Esophagus muscularis mucosa (tissue), 3 donors: ENCODE results near the gene MRPL21.

Experiments
- CTCF ChIP-seq, 3 experiments: fragments of 200-600 bp in 2 of 3; fragments of 450-650 bp in 1 of 3; sonication (generic) in 2 of 3; IDR thresholded peaks; one replicate each; pipeline ENCODE4 v1.5.1; 2017 to 2019; ENCODE audit warnings: antibody characterized with exemption in 3 of 3, mild to moderate bottlenecking in 2 of 3, moderate library complexity in 1 of 3
- POLR2A ChIP-seq: fragments of 450-650 bp; IDR thresholded peaks from one replicate; pipeline ENCODE4 v1.6.1; 2017; ENCODE audit warnings: antibody characterized with exemption, moderate library complexity, mild to moderate bottlenecking, low read depth
- POLR2AphosphoS5 ChIP-seq, 2 donors: sonication (generic); formaldehyde crosslinking; IDR thresholded peaks; one replicate each; pipeline ENCODE4 v1.6.1; 2017; ENCODE audit warnings: antibody characterized with exemption in 2 of 2

GRCh38 chr11:68929135-68929534, 25.5 kb upstream of the MRPL21 start:
- no peak for TF ChIP-seq CTCF (IDR thresholded peaks at IDR 0.05)
- no peak for TF ChIP-seq POLR2A
- no peak for TF ChIP-seq POLR2AphosphoS5 (IDR thresholded peaks at IDR 0.05)
